ENCODE results near the gene JAK2.

Gene JAK2

DNA sequence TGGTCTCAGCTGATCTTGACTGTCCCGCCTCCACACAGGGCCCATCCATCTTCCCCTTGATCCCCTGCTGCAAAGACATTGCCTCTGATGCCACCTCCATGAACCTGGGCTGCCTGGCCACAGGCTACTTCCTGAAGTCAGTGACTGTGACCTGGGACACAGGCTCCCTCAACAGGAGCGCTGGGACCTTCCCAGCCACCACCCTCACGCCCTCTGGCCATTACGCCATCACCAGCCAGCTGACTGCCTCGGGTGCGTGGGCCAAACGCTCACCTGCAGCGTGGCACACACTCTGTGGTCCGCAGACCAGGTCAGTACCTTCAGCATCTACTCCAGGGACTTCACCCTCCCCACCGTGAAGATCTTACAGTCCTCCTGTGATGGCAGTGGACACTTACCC, 128.5 kb downstream of the JAK2 start:
- no peaks in the 10 kb centered on the region for H3F3A ChIP-seq (ENCODE audit: insufficient read depth, low read length)
- H3K4me3 ChIP-seq (ENCODE audit: low read depth, low read length, poor library complexity, severe bottlenecking), result no peak overlapping the region
- no peak for TF ChIP-seq EZH2 (IDR thresholded peaks at IDR 0.05; ENCODE audit: borderline replicate concordance, low read length)
- TF ChIP-seq, protein P1, sequence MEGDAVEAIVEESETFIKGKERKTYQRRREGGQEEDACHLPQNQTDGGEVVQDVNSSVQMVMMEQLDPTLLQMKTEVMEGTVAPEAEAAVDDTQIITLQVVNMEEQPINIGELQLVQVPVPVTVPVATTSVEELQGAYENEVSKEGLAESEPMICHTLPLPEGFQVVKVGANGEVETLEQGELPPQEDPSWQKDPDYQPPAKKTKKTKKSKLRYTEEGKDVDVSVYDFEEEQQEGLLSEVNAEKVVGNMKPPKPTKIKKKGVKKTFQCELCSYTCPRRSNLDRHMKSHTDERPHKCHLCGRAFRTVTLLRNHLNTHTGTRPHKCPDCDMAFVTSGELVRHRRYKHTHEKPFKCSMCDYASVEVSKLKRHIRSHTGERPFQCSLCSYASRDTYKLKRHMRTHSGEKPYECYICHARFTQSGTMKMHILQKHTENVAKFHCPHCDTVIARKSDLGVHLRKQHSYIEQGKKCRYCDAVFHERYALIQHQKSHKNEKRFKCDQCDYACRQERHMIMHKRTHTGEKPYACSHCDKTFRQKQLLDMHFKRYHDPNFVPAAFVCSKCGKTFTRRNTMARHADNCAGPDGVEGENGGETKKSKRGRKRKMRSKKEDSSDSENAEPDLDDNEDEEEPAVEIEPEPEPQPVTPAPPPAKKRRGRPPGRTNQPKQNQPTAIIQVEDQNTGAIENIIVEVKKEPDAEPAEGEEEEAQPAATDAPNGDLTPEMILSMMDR (IDR thresholded peaks at IDR 0.05; ENCODE audit: low read length), result no peak
- H3K36me3 ChIP-seq (ENCODE audit: insufficient read depth, low read length), result no peaks in the 10 kb centered on the region
- H4K20me1 ChIP-seq (ENCODE audit: insufficient read depth, low read length), result no peaks in the 10 kb centered on the region
- H3K9me2 ChIP-seq (ENCODE audit: low read depth, low read length), result no peaks in the 10 kb centered on the region
- no peaks in the 10 kb centered on the region for H3K9me3 ChIP-seq (ENCODE audit: low read length)
- H3K4me1 ChIP-seq (ENCODE audit: insufficient read depth, low read length, severe bottlenecking), result no peaks in the 10 kb centered on the region
- no peak overlapping the region for H3K9ac ChIP-seq (ENCODE audit: low read length)
- no peaks in the 10 kb centered on the region for H3K79me2 ChIP-seq (ENCODE audit: insufficient read depth, low read length)
- no peaks in the 10 kb centered on the region for H3K27me3 ChIP-seq (ENCODE audit: insufficient read depth, low read length)
- H2AFZ ChIP-seq (ENCODE audit: low read length), result no peak overlapping the region
- no peak overlapping the region for H3K4me2 ChIP-seq (ENCODE audit: low read length)
- no peak overlapping the region for H3K27ac ChIP-seq (ENCODE audit: low read depth, low read length, poor library complexity, severe bottlenecking)

GRCh38 chr9:5113994-5114748, 129.1 kb downstream of the JAK2 start:
- Histone ChIP-seq H3K27ac (ENCODE audit: low read depth, low read length, poor library complexity, severe bottlenecking) (no peak overlapping the region), H3K4me2 (ENCODE audit: low read length) (no peak overlapping the region), H3K9me3 (ENCODE audit: low read length) (no peaks in the 10 kb centered on the region), H3K4me3 (ENCODE audit: low read depth, low read length, poor library complexity, severe bottlenecking) (no peak overlapping the region), H3K27me3 (ENCODE audit: insufficient read depth, low read length) (no peaks in the 10 kb centered on the region), H4K20me1 (ENCODE audit: insufficient read depth, low read length) (no peaks in the 10 kb centered on the region), H2AFZ (ENCODE audit: low read length) (no peak overlapping the region), H3K79me2 (ENCODE audit: insufficient read depth, low read length) (no peaks in the 10 kb centered on the region), H3K36me3 (ENCODE audit: insufficient read depth, low read length) (no peaks in the 10 kb centered on the region), H3F3A (ENCODE audit: insufficient read depth, low read length) (no peaks in the 10 kb centered on the region), H3K9ac (ENCODE audit: low read length) (no peak overlapping the region), H3K9me2 (ENCODE audit: low read depth, low read length) (no peaks in the 10 kb centered on the region), H3K4me1 (ENCODE audit: insufficient read depth, low read length, severe bottlenecking) (no peaks in the 10 kb centered on the region)
- TF ChIP-seq, protein P1 (IDR thresholded peaks at IDR 0.05; ENCODE audit: low read length), result no peak
- no peak for TF ChIP-seq EZH2 (IDR thresholded peaks at IDR 0.05; ENCODE audit: borderline replicate concordance, low read length)

DNA sequence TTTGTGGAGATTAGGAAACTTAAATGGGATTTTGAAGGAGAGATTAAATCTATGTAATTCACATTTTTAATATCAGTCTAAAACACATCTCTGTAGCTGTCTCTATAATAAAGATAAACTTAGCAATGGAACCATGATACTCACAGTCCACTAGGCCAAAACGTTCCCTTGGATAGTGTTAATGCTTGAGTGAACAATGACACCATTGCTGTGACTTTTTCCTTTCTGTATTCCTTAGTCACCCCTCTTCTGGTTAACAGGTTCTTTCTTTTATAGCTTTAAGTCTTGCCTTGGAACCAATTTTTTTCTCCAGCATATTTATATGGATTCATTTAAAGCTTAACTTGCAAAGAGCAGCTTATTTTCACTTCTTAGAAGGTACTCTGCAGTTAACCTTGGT, 137.0 kb downstream of the JAK2 start:
- no peaks in the 10 kb centered on the region for H4K20me1 ChIP-seq (ENCODE audit: insufficient read depth, low read length)
- H3K4me3 ChIP-seq (ENCODE audit: low read depth, low read length, poor library complexity, severe bottlenecking), result no peak overlapping the region
- H2AFZ ChIP-seq (ENCODE audit: low read length), result no peak overlapping the region

More for the DNA sequence above, 137.0 kb downstream of the JAK2 start:
- no peaks in the 10 kb centered on the region for H3K27me3 ChIP-seq (ENCODE audit: insufficient read depth, low read length)
- H3K79me2 ChIP-seq (ENCODE audit: insufficient read depth, low read length), result no peaks in the 10 kb centered on the region
- H3K36me3 ChIP-seq (ENCODE audit: insufficient read depth, low read length), result no peaks in the 10 kb centered on the region
- H3K4me2 ChIP-seq (ENCODE audit: low read length), result no peak overlapping the region
- no peaks in the 10 kb centered on the region; the same call in 1 of the 2 replicates for H3F3A ChIP-seq (ENCODE audit: insufficient read depth, low read length)
- no peaks in the 10 kb centered on the region for H3K9me2 ChIP-seq (ENCODE audit: low read depth, low read length)
- TF ChIP-seq EZH2 (IDR thresholded peaks at IDR 0.05; ENCODE audit: borderline replicate concordance, low read length), result no peak
- TF ChIP-seq, protein P1 (IDR thresholded peaks at IDR 0.05; ENCODE audit: low read length), result no peak
- no peak overlapping the region for H3K27ac ChIP-seq (ENCODE audit: low read depth, low read length, poor library complexity, severe bottlenecking)
- H3K4me1 ChIP-seq (ENCODE audit: insufficient read depth, low read length, severe bottlenecking), result no peaks in the 10 kb centered on the region
- no peak overlapping the region for H3K9ac ChIP-seq (ENCODE audit: low read length)
- no peaks in the 10 kb centered on the region for H3K9me3 ChIP-seq (ENCODE audit: low read length)

Data from OCI-LY1 (cell line).